SU-DHL-6 (cell line): Measurements from ENCODE around the gene KSR2.

ENCODE experiments used
- CTCF ChIP-seq: fragments of 200-600 bp; sonication (generic); IDR thresholded peaks from one replicate; pipeline ENCODE4 v1.5.1; 2017; ENCODE audit warnings: antibody characterized with exemption, mild to moderate bottlenecking, low read length, moderate library complexity; ENCODE audit not compliant: insufficient read depth, poor library complexity, severe bottlenecking
- EZH2phosphoT487 ChIP-seq: fragments of 200-600 bp; sonication (generic), shearing (Covaris generic); conservative IDR thresholded peaks from 2 replicates; pipeline ENCODE4 v1.6.1; 2018; ENCODE audit warnings: mild to moderate bottlenecking, antibody characterized with exemption, low read length, moderate library complexity, mixed read lengths

DNA sequence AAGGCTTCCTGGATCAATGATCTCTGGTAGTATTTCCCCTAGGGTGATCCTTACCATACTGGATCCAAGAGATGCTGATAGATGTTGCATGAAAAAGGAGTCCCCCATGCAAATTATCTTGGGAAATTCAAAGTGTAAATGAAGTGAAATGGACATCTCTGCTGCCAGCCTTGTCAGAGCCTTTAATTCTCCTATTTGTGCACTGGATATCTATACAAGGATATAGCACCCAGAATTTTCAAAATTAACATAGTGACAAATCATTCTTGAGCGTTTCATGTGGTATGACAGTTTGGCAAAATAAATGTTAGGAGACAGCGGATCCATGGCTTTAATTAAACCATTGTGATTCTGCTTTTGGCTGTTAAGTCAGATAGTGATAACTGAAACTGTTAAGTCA, 260.9 kb downstream of the KSR2 start:
- TF ChIP-seq CTCF (no peak), EZH2phosphoT487 (no peak)
